NCI-H1048 (cell line): ENCODE data around the gene TBC1D4.

Experiments used
- DNase-seq: peaks from one replicate; lab custom pipeline; 2025; lab: John Stamatoyannopoulos, UW

TBC1D4 gene, protein sequence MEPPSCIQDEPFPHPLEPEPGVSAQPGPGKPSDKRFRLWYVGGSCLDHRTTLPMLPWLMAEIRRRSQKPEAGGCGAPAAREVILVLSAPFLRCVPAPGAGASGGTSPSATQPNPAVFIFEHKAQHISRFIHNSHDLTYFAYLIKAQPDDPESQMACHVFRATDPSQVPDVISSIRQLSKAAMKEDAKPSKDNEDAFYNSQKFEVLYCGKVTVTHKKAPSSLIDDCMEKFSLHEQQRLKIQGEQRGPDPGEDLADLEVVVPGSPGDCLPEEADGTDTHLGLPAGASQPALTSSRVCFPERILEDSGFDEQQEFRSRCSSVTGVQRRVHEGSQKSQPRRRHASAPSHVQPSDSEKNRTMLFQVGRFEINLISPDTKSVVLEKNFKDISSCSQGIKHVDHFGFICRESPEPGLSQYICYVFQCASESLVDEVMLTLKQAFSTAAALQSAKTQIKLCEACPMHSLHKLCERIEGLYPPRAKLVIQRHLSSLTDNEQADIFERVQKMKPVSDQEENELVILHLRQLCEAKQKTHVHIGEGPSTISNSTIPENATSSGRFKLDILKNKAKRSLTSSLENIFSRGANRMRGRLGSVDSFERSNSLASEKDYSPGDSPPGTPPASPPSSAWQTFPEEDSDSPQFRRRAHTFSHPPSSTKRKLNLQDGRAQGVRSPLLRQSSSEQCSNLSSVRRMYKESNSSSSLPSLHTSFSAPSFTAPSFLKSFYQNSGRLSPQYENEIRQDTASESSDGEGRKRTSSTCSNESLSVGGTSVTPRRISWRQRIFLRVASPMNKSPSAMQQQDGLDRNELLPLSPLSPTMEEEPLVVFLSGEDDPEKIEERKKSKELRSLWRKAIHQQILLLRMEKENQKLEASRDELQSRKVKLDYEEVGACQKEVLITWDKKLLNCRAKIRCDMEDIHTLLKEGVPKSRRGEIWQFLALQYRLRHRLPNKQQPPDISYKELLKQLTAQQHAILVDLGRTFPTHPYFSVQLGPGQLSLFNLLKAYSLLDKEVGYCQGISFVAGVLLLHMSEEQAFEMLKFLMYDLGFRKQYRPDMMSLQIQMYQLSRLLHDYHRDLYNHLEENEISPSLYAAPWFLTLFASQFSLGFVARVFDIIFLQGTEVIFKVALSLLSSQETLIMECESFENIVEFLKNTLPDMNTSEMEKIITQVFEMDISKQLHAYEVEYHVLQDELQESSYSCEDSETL (N-terminal part only)

DNA sequence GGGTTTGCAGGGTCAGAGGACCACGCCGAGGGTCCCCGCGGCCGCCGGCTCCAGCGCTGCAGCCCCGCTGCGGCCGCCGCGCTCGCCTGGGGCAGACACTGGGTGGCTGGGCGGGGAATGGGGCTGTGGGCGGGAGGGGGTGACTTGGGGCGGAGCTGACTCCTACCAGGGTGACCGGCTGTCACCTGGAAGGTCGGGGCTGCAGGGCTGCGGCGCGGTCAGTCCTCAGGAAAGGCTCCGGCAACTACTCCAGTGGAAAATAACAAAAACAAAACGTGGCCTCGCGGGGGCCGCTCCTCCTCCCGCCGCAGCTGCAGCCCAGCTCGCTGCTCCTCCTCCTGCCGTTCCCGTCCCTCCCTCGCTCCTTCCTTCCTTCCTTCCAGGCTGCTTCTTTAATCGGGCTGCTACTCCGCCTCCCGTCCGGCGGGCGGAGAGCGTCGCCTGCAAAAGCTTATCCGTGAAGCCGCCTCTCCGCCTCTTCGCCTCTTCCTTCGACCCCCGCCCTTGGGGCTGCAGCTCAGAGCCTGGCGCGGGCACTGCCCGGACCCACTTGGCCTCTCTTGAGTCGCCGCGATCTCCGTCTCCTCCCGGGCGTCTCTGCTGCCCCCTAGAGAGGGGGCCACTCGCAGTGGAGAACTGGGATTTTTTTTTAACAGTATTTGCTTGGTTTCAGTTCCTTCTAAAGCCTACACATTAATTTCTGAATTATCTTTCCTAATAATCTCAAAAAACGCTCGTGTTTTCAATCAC, at the start of gene TBC1D4:
TSS of gene TBC1D4 (minus strand) at position 100 of the 750 bp plus-strand sequence. CDS start 402 bp downstream, outside the sequence.
- peak; percentile 45 for DNase-seq

DNA sequence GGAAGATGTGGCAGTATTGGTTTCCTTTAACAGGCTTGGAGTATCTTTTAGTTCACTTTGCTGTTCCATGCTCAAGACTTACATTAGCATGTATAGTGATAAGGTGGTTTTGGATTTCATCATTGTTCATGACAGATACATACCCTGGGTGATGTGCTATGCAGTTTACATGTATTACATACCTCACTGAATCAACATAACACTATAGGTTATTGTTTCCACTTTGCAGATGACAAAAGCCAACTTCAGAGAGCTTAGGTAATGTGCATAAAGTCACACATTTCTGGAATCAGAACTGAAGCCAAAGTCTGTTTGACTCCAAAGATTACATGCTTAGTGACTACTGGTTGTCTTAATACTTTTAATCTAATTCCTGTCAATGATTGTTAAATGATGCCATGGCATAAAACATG, 48.6 kb upstream of the TBC1D4 start:
- no peak for DNase-seq

DNA sequence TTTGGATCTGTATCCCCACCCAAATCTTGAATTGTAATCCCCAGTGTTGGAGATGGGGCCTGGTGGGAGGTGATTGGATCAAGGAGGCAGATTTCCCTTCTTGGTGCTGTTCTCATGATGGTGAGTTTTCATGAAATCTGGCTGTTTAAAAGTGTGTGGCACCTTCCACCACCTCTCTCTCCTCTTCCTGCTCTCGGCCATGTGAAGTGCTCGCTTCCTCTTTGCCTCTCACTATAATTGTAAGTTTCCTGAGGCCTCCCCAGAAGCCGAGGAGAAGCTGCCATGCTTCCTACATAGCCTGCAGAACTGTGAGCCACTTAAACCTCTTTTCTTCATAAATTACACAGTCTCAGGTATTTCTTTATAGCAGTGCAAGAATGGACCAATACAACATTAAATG, 40.0 kb upstream of the TBC1D4 start:
- DNase-seq, result no peak

DNA sequence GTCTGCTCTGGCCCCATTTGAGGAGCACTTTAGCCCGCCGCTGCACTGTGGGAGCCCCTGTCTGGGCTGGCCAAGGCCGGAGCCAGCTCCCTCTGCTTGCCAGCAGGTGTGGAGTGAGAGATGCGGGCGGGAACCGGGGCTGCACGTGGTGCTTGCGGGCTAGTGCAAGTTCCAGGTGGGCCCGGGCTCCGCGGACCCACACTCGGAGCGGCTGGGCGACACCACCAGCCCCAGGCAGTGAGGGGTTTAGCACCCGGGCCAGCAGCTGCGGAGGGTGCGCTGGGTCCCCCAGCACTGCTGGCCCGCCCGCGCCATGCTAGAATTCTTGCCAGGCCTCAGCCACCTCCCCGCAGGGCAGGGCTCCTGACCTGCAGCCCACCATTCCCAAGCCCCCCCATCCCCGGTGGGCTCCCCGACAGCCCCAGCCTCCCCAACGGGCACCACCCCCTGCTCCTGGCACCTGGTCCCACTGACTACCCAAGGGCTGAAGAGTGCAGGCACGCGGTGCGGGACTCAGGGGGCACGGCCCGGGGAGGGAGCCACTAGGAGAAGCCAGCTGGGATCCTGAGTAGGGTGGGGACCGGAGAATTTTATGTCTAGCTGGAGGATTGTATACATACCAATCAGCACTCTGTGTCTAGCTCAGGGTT, 36.6 kb upstream of the TBC1D4 start:
- no peak for DNase-seq

DNA sequence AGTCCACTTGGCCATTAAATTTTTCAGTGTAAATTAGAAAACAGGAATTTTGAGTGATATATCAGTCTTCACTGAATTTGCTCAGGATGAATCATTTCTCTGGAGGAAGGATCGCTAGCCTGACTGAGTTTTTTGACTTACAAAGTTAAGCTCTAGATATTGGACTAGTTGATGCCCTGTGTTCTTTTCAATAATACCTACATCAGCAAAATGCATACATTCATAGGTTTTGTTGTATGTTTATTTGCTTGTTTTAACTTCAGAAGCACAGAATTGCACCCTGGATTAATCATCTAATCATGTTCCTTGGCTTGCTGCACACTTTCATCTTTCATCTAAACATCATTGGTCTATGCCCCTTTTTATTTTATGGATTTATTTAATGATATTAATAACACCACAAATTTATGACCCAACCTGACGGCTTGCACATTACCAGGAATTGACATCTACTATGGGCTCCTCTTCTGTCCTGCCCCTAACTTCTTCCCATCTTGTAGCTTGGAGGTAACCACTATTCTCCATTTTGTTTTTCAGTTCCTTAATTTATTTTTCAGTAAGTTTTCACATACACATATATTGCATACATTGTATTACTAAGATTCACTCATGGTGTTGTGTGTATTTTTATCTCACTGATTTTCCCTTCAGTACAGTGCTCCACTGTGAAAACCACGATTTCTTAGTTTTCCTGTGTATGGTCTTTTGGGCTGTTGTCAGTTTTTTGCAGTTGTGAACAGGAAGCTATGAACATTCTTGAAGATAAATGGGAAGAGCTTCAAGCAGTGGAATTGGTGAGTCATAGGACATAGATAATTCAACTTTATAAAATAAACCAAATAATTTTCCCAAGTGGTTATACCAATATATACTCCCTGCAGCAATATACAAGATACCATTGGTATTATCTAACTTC, 32.4 kb upstream of the TBC1D4 start:
- no peak for DNase-seq

DNA sequence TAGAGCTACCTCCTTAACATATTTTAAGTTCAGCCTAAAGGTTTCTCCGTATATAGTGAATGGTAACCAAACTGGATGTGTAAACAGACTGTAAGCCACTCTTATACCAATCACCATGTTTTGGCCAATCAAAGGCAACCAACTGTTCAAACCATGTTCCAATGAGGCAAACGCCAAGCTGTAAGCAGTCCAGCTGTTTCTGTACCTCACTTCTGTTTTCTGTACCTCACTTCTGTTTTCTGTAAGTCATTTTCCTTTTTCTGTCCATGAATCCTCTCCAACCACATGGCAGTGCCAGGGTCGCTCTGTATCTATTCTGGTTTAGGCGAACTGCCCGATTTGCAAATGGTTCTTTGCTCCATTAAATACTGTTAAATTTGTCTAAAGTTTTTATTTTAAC, 31.3 kb upstream of the TBC1D4 start:
- DNase-seq, result no peak

DNA sequence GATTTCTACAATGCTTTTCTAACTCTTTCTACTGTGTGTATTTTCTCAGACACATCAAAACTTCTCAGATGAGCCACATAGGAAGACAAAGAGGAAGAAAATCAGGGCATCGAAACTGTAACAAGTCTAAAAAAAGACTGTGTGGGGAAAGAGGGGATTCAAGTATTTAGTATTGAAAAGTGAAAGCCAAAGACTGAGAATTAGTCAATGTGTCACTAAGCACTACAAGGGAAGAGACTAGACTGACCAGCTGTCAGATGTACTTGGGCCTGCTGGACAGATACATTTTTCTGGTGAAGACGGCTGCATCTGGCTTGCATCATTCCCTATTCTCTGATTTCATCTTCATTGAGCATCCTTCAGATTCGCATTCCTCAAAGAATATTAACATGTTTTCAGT, 30.3 kb upstream of the TBC1D4 start:
- no peak for DNase-seq

DNA sequence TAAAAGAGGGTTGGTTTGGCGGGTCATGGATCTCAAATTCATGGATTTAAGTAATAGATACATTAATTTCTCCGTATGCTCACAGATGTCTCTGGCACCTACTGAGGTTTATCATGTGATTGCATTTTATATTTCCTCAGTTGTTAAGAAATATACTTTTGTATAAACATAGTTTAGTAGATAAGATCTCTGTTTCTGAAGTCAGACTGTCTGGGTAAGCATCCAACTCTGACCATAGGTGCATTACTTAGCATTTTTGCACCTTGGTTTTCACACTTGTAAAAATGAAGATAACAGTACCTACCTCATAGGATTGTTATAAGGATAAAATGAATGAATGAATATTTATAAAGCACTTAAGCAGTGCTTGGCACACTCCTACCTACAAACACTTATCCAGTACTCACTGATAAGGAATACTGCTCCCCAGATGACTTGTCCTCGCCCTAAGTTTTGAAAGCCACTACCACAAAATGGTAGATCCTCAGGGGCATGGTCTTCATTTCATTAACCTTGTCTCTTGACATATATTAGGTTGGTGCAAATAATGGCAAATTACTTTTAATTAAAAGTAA, 29.2 kb upstream of the TBC1D4 start:
- DNase-seq, result no peak

DNA sequence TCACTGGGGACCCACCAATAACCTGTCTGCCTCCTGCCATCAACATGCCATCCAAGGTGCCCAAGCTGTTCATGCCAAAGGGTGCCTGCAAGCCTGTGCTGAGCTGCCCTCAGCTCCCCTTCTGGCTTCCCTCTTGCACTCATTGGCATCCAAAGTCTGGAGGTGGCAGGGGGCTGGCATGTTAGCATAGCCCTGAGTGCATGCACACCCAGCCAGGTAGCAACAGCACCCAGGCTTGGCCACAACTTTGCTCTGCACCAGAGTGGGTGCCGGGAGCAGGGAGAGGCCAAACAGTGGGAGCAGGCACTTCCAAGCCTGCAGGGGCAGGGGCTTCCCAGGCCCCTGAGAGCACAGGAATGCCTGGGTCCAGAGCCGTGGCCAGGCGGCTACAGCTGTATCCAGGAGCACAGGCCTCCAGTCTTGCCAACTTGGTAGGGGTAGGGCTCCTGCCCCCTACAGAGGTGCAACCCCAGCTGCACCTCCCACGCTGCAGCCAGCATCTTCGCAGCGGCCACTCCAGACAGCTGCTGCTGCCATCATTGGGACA, 26.1 kb upstream of the TBC1D4 start:
- DNase-seq, result no peak

DNA sequence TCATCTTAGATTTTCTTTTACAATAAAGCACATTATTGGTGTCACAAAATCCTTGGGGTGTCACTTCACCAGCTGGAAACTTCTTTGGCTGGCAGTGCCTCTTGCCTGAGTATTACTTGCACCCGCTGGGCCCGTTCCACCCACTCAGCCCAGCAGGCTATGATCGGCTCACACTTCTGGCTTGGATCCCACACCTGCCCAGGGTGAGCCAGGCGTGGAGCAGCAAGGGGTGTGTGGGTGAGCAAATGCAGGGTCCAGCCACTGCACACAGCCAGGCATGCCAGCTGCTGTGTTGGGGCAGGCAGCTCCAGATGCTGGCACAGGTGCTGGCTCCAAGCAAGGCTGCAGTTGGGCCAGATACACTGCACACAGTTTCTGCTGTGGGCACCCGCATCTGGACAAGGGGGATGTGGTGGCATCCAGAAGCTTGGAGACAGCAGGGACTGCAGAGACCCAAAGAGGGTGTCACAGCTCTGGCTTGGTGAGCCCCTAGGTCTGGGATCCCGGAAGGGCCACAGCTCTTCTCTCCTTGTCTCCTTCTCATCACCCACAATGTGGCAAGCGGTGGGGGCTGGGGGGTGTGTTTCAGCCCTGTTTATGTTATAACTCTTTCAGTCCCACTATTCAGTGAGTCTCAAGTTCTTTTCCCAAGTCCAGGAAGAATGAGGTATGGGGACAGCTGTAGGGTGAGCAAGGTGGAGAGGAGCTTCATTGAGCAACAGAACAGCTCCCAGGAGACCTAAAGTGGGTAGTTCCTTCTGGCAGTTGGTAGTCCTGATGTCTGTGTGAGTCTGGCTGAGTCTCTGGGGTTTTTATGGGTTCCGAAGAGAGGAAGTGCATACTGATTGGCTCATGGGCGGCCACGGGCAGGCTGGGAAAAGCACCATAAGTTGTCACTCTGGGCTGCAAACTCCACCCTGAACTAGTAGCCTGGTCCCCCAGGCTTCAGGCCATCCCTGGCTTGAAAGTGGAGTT, 25.3 kb upstream of the TBC1D4 start:
- DNase-seq, result no peak

DNA sequence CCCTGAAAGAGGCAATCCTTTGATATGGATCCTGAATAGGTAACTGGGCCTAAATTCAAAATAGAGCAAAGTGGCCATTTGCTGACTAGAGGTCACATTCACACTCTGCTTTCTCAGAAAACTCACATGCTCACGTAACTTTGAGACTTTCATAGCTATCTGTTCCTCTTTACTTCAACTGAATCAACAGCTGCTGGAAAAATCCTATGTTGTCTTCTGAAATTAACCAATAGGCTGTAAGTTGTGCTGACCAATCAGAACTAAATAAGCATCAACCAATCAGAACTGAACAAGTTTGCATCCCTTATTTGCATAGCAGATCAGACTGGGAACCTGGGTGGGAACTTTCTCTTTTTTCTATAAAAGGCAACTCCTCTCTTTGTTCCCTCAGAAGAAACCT, 24.0 kb upstream of the TBC1D4 start:
- DNase-seq, result no peak

DNA sequence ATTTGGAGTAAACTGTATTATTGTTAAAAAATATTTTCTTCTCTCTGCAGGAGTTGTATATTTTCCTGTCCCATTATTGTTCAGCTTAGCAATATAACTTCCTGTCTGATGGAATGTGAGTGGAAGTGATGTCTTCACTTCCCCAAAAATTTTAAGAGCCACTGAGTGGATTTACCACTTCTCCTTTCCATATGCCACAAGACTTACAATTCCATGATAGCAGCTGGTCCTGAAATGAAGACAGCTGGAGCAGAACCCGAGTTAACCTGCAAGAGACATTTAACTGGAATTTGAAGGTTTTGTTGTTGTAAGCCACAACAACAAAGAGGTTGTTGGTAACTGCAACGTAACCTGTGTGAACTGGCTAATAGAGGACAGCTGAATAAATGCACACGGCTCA, 23.4 kb upstream of the TBC1D4 start:
- DNase-seq, result no peak

DNA sequence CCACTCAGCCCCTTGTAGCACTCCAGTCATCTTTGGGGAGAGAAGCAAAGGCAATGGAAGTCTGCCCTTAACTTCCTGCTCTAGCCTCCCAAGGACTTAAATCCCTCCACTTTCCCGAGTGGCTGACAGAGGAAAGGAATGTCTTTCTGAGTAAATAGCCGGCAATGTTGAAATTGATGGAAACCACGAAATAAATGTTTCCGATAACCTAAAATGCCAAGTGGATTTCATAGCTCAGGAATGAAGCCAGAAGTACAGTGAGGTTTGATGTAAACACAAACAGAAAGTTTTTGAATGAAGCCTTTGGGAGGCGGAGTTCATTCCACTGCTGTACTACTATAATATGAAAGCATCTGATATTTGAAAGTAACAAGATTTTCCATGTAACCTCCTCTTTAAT, 14.0 kb upstream of the TBC1D4 start:
- DNase-seq, result no peak

DNA sequence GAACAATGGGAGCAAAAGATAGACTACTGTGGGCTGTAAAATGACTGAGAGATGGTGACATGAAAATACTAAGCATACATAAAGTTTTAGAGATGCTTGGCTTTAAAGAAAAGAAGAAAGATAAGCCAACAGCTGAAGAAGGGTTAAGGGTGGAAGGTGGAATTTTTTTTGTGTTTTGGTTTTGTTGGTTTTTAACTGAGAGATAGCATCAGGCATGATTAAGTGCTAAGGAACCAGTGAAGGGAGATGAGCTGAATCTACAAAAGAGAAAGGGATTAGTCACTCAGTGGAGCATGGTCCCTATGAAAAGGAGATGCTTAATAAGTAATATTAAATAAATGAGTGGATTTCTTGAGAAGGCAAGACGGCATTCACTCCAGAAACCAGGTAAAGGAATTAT, 12.5 kb upstream of the TBC1D4 start:
- DNase-seq, result no peak

DNA sequence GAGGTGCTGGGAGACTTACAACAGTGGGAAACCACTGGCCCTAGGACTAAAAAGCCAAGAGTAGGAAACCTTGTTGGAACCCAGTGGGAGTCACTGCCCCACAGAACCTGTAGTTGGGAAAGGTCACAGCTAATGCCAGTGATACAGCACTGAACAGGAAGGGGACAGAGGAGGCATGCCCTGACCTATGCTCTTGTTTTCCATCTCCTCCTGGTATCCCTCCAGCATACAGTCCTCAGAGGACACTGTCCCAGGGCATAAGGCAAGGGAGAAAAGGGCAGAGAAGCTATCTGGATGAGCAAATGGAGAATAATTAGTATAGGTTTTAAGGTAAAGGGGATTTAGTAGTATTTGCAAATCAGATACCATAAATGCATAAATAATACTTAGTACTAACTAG, 11.2 kb upstream of the TBC1D4 start:
- DNase-seq, result no peak

DNA sequence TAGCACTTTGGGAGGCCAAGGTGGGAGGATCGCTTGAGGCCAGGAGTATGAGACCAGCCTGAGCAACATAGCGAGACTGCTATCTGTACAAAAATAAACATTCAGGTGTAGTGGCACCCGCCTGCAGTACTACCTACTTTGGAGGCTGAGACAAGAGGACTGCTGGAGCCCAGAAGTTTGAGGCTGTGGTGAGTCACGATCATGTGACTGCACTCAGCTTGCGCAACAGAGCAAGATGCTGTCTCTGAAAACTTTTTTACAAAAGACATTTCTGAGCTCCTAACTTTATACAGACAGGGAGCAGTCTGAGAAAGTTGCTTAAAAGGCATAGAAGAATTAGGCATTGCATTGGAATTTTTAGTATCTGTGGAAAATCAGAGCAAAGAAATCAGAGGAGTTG, 10.4 kb upstream of the TBC1D4 start:
- no peak for DNase-seq

DNA sequence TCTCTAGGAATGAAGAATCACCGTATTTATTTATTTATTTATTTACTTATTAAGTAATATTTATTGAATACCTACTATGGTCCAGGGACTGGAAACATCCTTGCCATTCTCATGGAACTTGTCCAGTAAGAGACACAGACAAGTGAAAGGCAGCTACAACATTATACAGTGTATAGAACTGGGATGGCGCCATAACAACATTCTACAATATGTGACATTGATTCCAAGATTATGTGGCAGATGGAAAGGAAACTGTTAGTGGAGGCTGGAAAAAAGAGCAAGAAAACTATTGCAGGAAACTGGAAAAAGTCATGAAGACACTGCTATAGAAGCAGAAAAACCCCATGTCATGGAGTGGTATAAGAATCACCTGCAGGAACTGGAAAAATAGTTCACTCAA, 9.4 kb upstream of the TBC1D4 start:
- DNase-seq, result no peak
